Osteoblast (primary cell): ENCODE measurements around the gene DIP2B. TPM values are rescaled to one million over a fixed set of nuclear protein-coding genes. Genes with fewer than 3 reads are reported as not detected.
"Not testable (repeated sequence)": the region's sequence is repeated elsewhere in the genome, so short reads cannot be mapped to it uniquely, and the experiment has no call there.

Source experiments
- DNase-seq: peaks from one replicate; pipeline ENCODE4 v3.0.0; 2011; ENCODE audit warnings: low spot score, mixed read lengths; ENCODE audit not compliant: insufficient read length; ENCODE audit errors: missing footprints
- H2AFZ ChIP-seq: 2 replicates; pipeline ENCODE4 v1.6.0; 2011; ENCODE audit warnings: mild to moderate bottlenecking, low read length
- H3K27ac ChIP-seq: 2 replicates; pipeline ENCODE4 v1.5.1; 2011; ENCODE audit warnings: mild to moderate bottlenecking, low read depth, low read length, moderate library complexity
- H3K27me3 ChIP-seq: 2 replicates; pipeline ENCODE4 v1.6.0; 2012; ENCODE audit warnings: mild to moderate bottlenecking, control low read depth, inconsistent platforms, low read length, moderate library complexity; ENCODE audit not compliant: insufficient read depth
- H3K36me3 ChIP-seq: 2 replicates; pipeline ENCODE4 v1.5.1; 2011; ENCODE audit warnings: mild to moderate bottlenecking, low read length, control low read depth, moderate library complexity; ENCODE audit not compliant: insufficient read depth
- H3K4me1 ChIP-seq: 2 replicates; pipeline ENCODE4 v1.5.1; 2011; ENCODE audit warnings: mild to moderate bottlenecking, low read length, control low read depth, moderate library complexity; ENCODE audit not compliant: insufficient read depth
- H3K4me2 ChIP-seq: 2 replicates; pipeline ENCODE4 v1.6.0; 2011; ENCODE audit warnings: mild to moderate bottlenecking, low read length; ENCODE audit not compliant: insufficient read depth
- H3K4me3 ChIP-seq: fragments of 200-600 bp; sonication (generic); 3 replicates; pipeline ENCODE4 v1.5.1; 2012; ENCODE audit warnings: mild to moderate bottlenecking, low read length, inconsistent platforms; ENCODE audit not compliant: insufficient read depth
- H3K79me2 ChIP-seq: 2 replicates; pipeline ENCODE4 v1.6.0; 2012; ENCODE audit warnings: mild to moderate bottlenecking, low read length, control low read depth, inconsistent platforms; ENCODE audit not compliant: insufficient read depth
- H3K9me3 ChIP-seq: 2 replicates; pipeline ENCODE4 v1.5.1; 2011; ENCODE audit warnings: low read depth, low read length, control low read depth
- H4K20me1 ChIP-seq: 2 replicates; pipeline ENCODE4 v1.6.0; 2012; ENCODE audit warnings: mild to moderate bottlenecking, low read length, control low read depth; ENCODE audit not compliant: insufficient read depth
- total RNA-seq: library from RNA; depleted of rRNA; stranded (reverse); fragments of >200 nt; gene quantifications from 2 replicates; pipeline ENCODE4 v1.2.3, GENCODE V29; 2012
- TF ChIP-seq, protein P1 (sequence below): IDR thresholded peaks from 2 replicates; pipeline ENCODE4 v1.5.1; 2011; ENCODE audit warnings: mild to moderate bottlenecking, low read depth, low read length, moderate library complexity; ENCODE audit errors: extremely low read depth

Gene DIP2B
- total RNA-seq, 1 donor, result 28.2 TPM

DNA sequence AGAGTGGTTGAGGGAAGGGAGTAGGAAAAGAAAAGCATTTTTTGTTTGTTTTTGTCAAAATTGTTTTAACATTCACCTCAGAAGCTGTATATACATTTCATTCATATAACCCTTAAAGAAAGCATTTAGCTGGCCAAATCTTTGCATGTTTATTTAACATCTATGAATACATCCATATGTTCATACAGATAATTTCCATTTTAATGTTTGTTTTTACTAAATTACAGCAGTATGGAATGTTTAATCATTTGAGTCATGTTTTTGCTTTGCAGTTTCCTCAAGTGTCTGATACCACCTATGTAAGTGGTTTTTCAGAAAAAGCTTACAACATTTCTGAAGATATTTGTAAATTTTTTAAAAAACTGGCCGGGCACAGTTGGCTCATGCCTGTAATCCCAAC lies 174.8 kb downstream of the DIP2B start:
- H3K9me3 ChIP-seq, result no peaks in the 10 kb centered on the region
- H3K4me2 ChIP-seq, result no peak overlapping the region
- H3K27me3 ChIP-seq, result no peaks in the 10 kb centered on the region
- H4K20me1 ChIP-seq, result peaks cover 4% of the 10 kb centered on the region
- no peak overlapping the region for H3K27ac ChIP-seq
- peaks cover 5% of the 10 kb centered on the region for H3K4me1 ChIP-seq
- H3K36me3 ChIP-seq, result peaks cover 11% of the 10 kb centered on the region
- no peak overlapping the region for H2AFZ ChIP-seq
- no peaks in the 10 kb centered on the region for H3K79me2 ChIP-seq
- H3K4me3 ChIP-seq, result no peak overlapping the region
- TF ChIP-seq, protein P1, sequence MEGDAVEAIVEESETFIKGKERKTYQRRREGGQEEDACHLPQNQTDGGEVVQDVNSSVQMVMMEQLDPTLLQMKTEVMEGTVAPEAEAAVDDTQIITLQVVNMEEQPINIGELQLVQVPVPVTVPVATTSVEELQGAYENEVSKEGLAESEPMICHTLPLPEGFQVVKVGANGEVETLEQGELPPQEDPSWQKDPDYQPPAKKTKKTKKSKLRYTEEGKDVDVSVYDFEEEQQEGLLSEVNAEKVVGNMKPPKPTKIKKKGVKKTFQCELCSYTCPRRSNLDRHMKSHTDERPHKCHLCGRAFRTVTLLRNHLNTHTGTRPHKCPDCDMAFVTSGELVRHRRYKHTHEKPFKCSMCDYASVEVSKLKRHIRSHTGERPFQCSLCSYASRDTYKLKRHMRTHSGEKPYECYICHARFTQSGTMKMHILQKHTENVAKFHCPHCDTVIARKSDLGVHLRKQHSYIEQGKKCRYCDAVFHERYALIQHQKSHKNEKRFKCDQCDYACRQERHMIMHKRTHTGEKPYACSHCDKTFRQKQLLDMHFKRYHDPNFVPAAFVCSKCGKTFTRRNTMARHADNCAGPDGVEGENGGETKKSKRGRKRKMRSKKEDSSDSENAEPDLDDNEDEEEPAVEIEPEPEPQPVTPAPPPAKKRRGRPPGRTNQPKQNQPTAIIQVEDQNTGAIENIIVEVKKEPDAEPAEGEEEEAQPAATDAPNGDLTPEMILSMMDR, result no peak
- no peak for DNase-seq

DNA sequence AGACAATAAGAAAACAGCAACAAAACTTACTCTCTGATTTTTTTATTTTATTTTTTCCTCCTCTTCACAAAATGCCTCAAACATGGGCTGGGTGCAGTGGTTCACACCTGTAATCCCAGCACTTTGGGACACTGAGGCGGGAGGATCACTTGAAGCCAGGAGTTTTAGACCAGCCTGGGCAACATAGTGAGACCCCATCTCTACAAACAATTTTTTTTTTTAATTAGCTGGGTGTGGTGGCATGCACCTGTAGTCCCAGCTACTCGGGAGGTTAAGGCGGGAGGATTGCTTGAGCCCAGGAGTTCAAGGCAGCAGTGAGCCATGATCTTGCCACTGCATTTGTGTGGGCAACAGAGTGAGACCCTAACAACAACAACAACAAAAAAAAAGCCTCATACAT lies 176.3 kb downstream of the DIP2B start:
- H3K4me2 ChIP-seq, H3K9me3 ChIP-seq, H3K4me3 ChIP-seq, H3K27me3 ChIP-seq, DNase-seq, H3K4me1 ChIP-seq, H4K20me1 ChIP-seq, H2AFZ ChIP-seq, H3K27ac ChIP-seq, H3K79me2 ChIP-seq: not testable (repeated sequence)
- H3K36me3 ChIP-seq, result peaks cover 18% of the 10 kb centered on the region

DNA sequence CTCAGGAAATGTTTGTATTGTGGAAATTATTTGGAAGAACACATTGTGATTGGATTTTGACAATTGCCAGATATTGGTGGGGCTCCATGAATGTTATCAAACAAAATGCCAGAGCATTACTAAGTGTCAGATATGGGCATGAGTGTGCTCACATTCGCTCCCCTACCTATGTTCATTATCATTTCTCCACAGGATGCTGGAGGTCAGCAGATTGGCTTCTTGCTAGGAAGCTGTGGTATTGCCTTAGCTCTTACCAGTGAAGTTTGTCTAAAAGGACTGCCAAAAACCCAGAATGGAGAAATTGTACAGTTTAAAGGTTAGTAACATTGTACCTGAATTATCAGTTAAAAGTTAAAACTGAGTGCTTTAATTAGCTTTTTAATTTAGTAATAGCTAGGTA lies 180.9 kb downstream of the DIP2B start:
- Histone ChIP-seq H3K9me3 (no peaks in the 10 kb centered on the region), H3K27ac (no peak overlapping the region), H3K79me2 (no peaks in the 10 kb centered on the region), H3K4me1 (no peaks in the 10 kb centered on the region), H3K27me3 (no peaks in the 10 kb centered on the region), H3K4me3 (no peak overlapping the region), H3K4me2 (no peak overlapping the region), H3K36me3 (peaks cover 31% of the 10 kb centered on the region), H4K20me1 (no peaks in the 10 kb centered on the region), H2AFZ (no peak overlapping the region)
- TF ChIP-seq, protein P1, result no peak
- DNase-seq, result no peak

DNA sequence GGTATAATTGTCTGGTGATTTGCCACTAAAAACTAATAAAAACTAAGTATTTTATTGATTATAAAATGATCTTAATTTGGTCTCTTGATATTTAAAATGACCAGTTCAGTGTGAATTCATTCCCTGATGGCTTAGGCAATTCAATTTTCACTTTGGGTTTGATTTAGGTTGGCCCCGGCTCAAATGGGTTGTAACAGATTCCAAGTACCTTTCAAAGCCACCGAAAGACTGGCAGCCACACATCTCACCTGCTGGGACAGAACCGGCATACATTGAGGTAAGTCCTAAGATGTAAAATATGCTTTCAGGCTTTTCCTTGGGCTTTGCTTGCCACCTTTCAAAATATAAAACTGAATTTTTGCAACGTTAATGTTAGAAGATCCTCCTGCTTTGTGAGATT lies 181.6 kb downstream of the DIP2B start:
- no peak overlapping the region for H3K4me3 ChIP-seq
- no peaks in the 10 kb centered on the region for H3K79me2 ChIP-seq
- H3K36me3 ChIP-seq, result peaks cover 39% of the 10 kb centered on the region
- H3K27ac ChIP-seq, result no peak overlapping the region
- H3K27me3 ChIP-seq, result no peaks in the 10 kb centered on the region
- H4K20me1 ChIP-seq, result no peaks in the 10 kb centered on the region
- H3K4me1 ChIP-seq, result no peaks in the 10 kb centered on the region
- DNase-seq, result no peak
- no peak overlapping the region for H3K4me2 ChIP-seq
- H3K9me3 ChIP-seq, result no peaks in the 10 kb centered on the region
- TF ChIP-seq, protein P1, result no peak
- no peak overlapping the region for H2AFZ ChIP-seq
